Fibroblast of pulmonary artery (primary cell): ENCODE measurements around the gene PTN.
"Not testable (repeated sequence)": the region's sequence is repeated elsewhere in the genome, so short reads cannot be mapped to it uniquely, and the experiment has no call there.

Experiments used
- DNase-seq: peaks from one replicate; pipeline ENCODE4 v3.0.0-alpha.2; 2010; ENCODE audit warnings: low read depth
- H3K4me3 ChIP-seq: replicated peaks from 2 replicates; pipeline ENCODE4 v1.5.1; 2011; ENCODE audit warnings: low read depth, mild to moderate bottlenecking, control low read depth, low read length, moderate library complexity
- TF ChIP-seq, protein P1 (sequence below): IDR thresholded peaks from 2 replicates; pipeline ENCODE4 v1.5.1; 2011; ENCODE audit warnings: mild to moderate bottlenecking, control low read depth, low read length, inconsistent platforms; ENCODE audit errors: missing control alignments

The PTN gene

DNA sequence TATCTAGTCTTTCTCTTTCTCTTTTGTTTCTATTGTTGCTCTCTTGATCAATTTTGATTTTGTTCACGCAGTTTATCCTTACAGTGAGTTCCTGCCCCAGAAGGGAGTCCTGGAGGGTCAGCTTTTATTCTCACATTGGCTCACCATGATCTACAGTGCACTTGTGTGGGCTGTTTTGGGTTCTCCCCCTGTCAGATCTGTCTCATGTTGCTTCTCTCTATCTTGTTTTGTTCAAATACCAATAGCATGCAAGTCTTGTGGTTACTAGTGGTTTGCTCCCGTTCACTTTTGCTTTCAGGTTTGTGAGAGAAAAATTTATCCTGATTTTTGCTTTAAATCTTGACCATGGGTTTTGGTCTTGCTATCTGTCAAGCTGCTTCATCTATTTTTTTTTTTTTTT lies 74.3 kb downstream of the PTN start:
- no peak overlapping the region for H3K4me3 ChIP-seq
- TF ChIP-seq, protein P1, sequence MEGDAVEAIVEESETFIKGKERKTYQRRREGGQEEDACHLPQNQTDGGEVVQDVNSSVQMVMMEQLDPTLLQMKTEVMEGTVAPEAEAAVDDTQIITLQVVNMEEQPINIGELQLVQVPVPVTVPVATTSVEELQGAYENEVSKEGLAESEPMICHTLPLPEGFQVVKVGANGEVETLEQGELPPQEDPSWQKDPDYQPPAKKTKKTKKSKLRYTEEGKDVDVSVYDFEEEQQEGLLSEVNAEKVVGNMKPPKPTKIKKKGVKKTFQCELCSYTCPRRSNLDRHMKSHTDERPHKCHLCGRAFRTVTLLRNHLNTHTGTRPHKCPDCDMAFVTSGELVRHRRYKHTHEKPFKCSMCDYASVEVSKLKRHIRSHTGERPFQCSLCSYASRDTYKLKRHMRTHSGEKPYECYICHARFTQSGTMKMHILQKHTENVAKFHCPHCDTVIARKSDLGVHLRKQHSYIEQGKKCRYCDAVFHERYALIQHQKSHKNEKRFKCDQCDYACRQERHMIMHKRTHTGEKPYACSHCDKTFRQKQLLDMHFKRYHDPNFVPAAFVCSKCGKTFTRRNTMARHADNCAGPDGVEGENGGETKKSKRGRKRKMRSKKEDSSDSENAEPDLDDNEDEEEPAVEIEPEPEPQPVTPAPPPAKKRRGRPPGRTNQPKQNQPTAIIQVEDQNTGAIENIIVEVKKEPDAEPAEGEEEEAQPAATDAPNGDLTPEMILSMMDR: no peak
- DNase-seq: no peak

DNA sequence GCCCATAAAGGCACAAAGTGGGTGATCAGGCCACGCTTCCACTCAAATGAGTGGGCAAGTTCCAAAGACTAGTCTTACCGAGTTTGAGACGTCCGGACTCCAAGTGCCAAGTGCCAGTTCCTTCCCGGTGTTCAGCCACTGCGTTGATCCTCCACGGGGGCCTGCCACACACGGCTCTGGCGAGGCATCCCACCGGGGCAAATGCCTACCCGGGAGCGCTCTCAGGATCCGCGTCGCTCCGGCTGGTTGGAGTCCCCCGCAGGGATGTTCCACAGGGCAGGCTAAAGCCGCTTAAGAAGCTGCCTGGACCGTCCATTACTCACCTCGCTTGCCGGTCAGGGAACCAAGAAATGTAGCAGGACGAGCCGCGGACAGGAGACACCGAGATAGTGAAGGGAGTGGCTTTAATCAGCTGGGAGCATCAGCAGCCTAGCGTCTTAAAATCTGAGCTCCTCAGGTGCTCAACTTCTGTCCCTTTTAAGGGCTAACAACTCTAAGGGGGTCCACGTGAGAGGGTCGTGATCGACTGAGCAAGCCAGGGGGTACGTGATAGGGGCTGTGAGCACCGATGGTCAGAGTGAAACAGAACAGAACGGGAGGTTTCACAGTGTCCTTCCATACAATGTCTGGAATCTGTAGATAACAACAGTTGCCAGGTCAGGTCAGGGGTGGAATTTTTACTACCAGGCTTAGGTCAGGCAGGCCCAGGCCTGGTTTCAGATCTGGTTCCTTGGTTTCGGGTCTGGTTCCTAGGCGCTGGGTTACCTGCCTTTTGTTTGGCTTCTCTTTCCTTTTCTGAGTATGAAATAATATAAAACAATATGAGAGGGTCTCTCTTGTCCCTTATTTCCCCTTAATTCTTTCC lies 75.3 kb downstream of the PTN start:
- not testable (repeated sequence) for H3K4me3 ChIP-seq, DNase-seq

DNA sequence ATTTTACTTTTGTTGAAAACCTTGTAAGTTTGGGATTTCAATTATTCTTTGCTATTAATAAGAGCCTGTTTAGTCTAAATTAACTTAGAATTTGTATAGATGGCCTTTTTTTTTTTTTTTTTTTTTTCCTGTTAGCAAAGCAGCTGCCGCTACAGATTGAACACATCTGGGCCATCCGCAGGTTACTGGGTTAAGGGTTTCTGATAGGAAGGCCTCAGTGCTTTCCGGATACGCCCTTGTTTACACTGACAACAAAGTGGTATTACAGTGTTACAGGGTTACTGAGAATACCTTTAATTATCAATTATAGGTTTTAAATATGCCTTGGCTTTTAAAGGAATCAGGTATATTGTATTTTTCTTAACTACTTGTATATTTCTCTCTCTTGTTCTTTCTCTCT lies 76.8 kb downstream of the PTN start:
- no peak overlapping the region for H3K4me3 ChIP-seq
- no peak for DNase-seq
- TF ChIP-seq, protein P1: no peak

DNA sequence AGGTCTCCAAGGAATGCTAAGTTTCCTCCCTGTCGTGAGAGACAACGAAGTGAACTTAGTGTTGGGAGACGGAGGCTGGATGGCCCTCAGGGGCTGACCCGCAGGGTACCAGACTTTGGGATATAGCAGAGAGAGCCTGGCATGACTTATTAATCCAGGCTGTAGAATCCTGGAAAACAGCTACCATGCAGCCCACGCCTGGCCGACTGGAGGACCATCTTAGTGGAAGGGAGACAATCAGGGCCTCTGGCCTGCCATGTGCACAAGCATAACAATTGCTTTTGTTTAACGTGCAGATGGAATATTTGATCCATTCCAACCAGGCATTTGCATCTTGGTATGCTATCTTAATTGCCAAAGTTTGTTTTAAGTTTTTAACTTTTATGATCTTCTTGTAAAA lies 78.1 kb downstream of the PTN start:
- not testable (repeated sequence) for H3K4me3 ChIP-seq, DNase-seq

DNA sequence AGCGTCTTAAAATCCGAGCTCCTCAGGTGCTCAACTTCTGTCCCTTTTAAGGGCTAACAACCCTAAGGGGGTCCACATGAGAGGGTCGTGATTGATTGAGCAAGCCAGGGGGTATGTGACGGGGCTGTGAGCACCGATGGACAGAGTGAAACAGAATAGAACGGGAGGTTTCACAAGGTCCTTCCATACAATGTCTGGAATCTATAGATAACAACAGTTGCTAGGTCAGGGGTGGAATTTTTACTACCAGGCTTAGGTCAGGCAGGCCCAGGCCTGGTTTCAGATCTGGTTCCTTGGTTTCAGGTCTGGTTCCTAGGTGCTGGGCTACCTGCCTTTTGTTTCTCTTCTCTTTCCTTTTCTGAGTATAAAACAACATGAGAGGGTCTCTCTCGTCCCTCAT lies 80.9 kb downstream of the PTN start:
- no peak overlapping the region for H3K4me3 ChIP-seq
- DNase-seq: no peak
- TF ChIP-seq, protein P1: no peak

DNA sequence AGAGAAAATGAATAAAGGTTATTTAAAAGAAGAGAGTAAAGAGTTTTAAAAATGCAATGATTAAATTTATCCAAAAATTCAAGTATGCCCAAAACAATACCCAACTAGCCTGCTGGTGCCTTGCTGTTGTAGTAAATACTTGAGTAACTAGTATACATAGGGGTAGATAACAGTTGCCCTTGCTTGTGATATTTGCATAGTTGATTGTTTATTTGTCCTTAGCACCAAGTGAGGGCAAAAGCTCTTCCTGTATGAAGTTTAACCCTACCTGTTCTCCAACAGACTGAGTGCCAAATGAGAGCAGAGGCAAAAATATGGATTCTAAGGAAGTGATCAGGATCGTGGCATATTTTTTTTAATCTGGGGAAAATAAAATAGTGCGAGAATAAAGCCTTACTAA lies 85.0 kb downstream of the PTN start:
- H3K4me3 ChIP-seq: no peak overlapping the region
- TF ChIP-seq, protein P1: no peak
- DNase-seq: no peak

DNA sequence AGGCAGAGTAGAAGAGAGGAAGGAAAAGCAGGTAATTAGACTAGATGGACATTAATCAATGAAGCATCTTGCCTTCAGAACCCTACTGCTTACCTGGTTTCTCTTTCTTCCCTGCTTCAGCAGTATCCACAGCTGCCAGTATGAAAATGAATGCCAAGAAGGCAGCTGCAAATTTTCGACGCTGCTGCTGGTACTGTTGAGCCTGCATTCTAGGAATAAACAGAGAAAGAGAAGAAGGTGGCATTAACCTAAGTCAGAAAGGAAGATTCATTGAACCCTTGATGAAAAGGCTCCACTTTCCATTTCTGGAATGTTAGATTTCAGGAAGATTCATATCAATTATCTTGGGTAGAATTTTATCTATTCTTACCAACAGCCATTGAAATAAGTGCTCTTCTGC lies 88.8 kb downstream of the PTN start:
- TF ChIP-seq, protein P1: no peak
- DNase-seq: no peak
- H3K4me3 ChIP-seq: no peak overlapping the region

DNA sequence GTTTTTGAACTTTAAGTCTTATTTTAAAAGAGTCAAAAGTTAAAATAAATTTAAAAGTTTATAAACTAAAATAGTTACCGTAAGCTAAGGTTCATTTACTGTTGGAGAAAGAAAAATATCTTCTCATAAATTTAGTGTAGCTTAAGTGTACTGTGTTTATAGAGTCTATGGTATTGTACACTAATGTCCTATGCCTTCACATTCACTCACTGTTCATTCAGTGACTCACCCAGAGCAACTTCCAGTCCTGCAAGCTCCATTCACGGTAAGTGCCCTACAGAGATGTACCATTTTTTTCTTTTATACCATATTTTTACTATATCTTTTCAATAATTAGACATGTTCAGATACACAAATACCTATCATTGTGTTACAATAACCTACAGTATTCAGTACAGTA lies 97.6 kb downstream of the PTN start:
- H3K4me3 ChIP-seq: no peak overlapping the region
- TF ChIP-seq, protein P1: no peak
- DNase-seq: no peak
